ENCODE data around the gene ARID2.
A peak's percentile ranks its signal among the peaks of the same experiment; 100 is the strongest.

The ARID2 gene

GRCh38 chr12:45878630-45879255 lies 149.2 kb downstream of the ARID2 start:
- DNase-seq, result peak; percentile 38
- Mint-ChIP-seq H3K4me3 (no peak overlapping the region), H3K36me3 (peaks cover 73% of the 10 kb centered on the region), H3K27ac (peak overlapping the region; percentile 77), H3K4me1 (peaks cover 35% of the 10 kb centered on the region), H3K27me3 (no peaks in the 10 kb centered on the region), H3K9me3 (peaks cover 4% of the 10 kb centered on the region)
- CTCF ChIA-PET, result no interaction called here

GRCh38 chr12:45879363-45879895 lies 149.9 kb downstream of the ARID2 start:
- CTCF ChIA-PET, result no interaction called here
- Mint-ChIP-seq H3K27ac (peak overlapping the region; percentile 77), H3K4me1 (peaks cover 35% of the 10 kb centered on the region), H3K4me3 (no peak overlapping the region), H3K36me3 (peaks cover 70% of the 10 kb centered on the region), H3K27me3 (no peaks in the 10 kb centered on the region), H3K9me3 (peaks cover 4% of the 10 kb centered on the region)
- DNase-seq, result no peak

- no peak for DNase-seq
- CTCF ChIA-PET, result no interaction called here
- peaks cover 34% of the 10 kb centered on the region for H3K4me1 Mint-ChIP-seq
- H3K36me3 Mint-ChIP-seq, result peaks cover 69% of the 10 kb centered on the region
- H3K4me3 Mint-ChIP-seq, result no peak overlapping the region
- no peaks in the 10 kb centered on the region for H3K27me3 Mint-ChIP-seq
- H3K9me3 Mint-ChIP-seq, result peaks cover 9% of the 10 kb centered on the region
- no peak overlapping the region for H3K27ac Mint-ChIP-seq
These were observed 151.0 kb downstream of the ARID2 start for GRCh38 chr12:45880533-45880932.

GRCh38 chr12:45883187-45883586 lies 153.7 kb downstream of the ARID2 start:
- Mint-ChIP-seq H3K4me3 (no peak overlapping the region), H3K27ac (no peak overlapping the region), H3K9me3 (peaks cover 18% of the 10 kb centered on the region), H3K36me3 (peaks cover 65% of the 10 kb centered on the region), H3K4me1 (peaks cover 24% of the 10 kb centered on the region), H3K27me3 (no peaks in the 10 kb centered on the region)
- no peak for DNase-seq
- CTCF ChIA-PET, result no interaction called here

GRCh38 chr12:45886685-45887084 lies 157.2 kb downstream of the ARID2 start:
- Mint-ChIP-seq H3K27me3 (no peaks in the 10 kb centered on the region), H3K4me1 (peaks cover 7% of the 10 kb centered on the region), H3K36me3 (peaks cover 48% of the 10 kb centered on the region), H3K27ac (no peak overlapping the region), H3K4me3 (no peak overlapping the region), H3K9me3 (peaks cover 14% of the 10 kb centered on the region)
- DNase-seq, result no peak
- CTCF ChIA-PET, result no interaction called here

- Mint-ChIP-seq H3K27ac (no peak overlapping the region), H3K9me3 (peaks cover 14% of the 10 kb centered on the region), H3K36me3 (peaks cover 47% of the 10 kb centered on the region), H3K4me1 (peaks cover 14% of the 10 kb centered on the region), H3K27me3 (no peaks in the 10 kb centered on the region), H3K4me3 (no peak overlapping the region)
- CTCF ChIA-PET, result no interaction called here
- no peak for DNase-seq
These were observed 158.0 kb downstream of the ARID2 start for GRCh38 chr12:45887544-45887943.

GRCh38 chr12:45890276-45890675 lies 160.8 kb downstream of the ARID2 start:
- Mint-ChIP-seq H3K4me1 (peaks cover 22% of the 10 kb centered on the region), H3K36me3 (peaks cover 49% of the 10 kb centered on the region), H3K27ac (no peak overlapping the region), H3K4me3 (no peak overlapping the region), H3K27me3 (no peaks in the 10 kb centered on the region), H3K9me3 (peaks cover 11% of the 10 kb centered on the region)
- CTCF ChIA-PET, result no interaction called here
- DNase-seq, result no peak

GRCh38 chr12:45893240-45893639 lies 163.7 kb downstream of the ARID2 start:
- H3K9me3 Mint-ChIP-seq, result no peaks in the 10 kb centered on the region
- peaks cover 22% of the 10 kb centered on the region for H3K4me1 Mint-ChIP-seq
- H3K27ac Mint-ChIP-seq, result no peak overlapping the region
- DNase-seq, result no peak
- CTCF ChIA-PET, result no interaction called here
- no peaks in the 10 kb centered on the region for H3K27me3 Mint-ChIP-seq
- no peak overlapping the region for H3K4me3 Mint-ChIP-seq
- H3K36me3 Mint-ChIP-seq, result peaks cover 57% of the 10 kb centered on the region

- Mint-ChIP-seq H3K9me3 (no peaks in the 10 kb centered on the region), H3K4me1 (peaks cover 22% of the 10 kb centered on the region), H3K36me3 (peaks cover 65% of the 10 kb centered on the region), H3K27ac (no peak overlapping the region), H3K4me3 (no peak overlapping the region), H3K27me3 (no peaks in the 10 kb centered on the region)
- no peak for DNase-seq
- CTCF ChIA-PET, result interaction anchor here (0.6 kb wide), 1 partner anchor 124 kb away, joined by 4 read pairs; no protein-coding TSS in a partner anchor
These were observed 166.5 kb downstream of the ARID2 start for GRCh38 chr12:45895961-45896360.

GRCh38 chr12:45898094-45898493 lies 168.6 kb downstream of the ARID2 start:
- CTCF ChIA-PET, result no interaction called here
- DNase-seq, result no peak
- no peak overlapping the region for H3K27ac Mint-ChIP-seq
- peaks cover 56% of the 10 kb centered on the region for H3K36me3 Mint-ChIP-seq
- no peak overlapping the region for H3K4me3 Mint-ChIP-seq
- H3K27me3 Mint-ChIP-seq, result no peaks in the 10 kb centered on the region
- no peaks in the 10 kb centered on the region for H3K9me3 Mint-ChIP-seq
- peaks cover 7% of the 10 kb centered on the region for H3K4me1 Mint-ChIP-seq

- H3K4me1 Mint-ChIP-seq, result no peaks in the 10 kb centered on the region
- DNase-seq, result no peak
- H3K27ac Mint-ChIP-seq, result no peak overlapping the region
- no peaks in the 10 kb centered on the region for H3K27me3 Mint-ChIP-seq
- H3K4me3 Mint-ChIP-seq, result no peak overlapping the region
- no peaks in the 10 kb centered on the region for H3K9me3 Mint-ChIP-seq
- H3K36me3 Mint-ChIP-seq, result peaks cover 25% of the 10 kb centered on the region
- CTCF ChIA-PET, result no interaction called here
These were observed 178.4 kb downstream of the ARID2 start for GRCh38 chr12:45907955-45908354.

- no peak for DNase-seq
- Mint-ChIP-seq H3K9me3 (no peaks in the 10 kb centered on the region), H3K27me3 (no peaks in the 10 kb centered on the region), H3K4me3 (no peak overlapping the region), H3K36me3 (peaks cover 18% of the 10 kb centered on the region), H3K4me1 (no peaks in the 10 kb centered on the region), H3K27ac (peak overlapping the region; percentile 56)
- CTCF ChIA-PET, result no interaction called here
These were observed 179.7 kb downstream of the ARID2 start for GRCh38 chr12:45909041-45909713.

GRCh38 chr12:45912774-45913173 lies 183.3 kb downstream of the ARID2 start:
- Mint-ChIP-seq H3K9me3 (no peaks in the 10 kb centered on the region), H3K27ac (no peak overlapping the region), H3K36me3 (peaks cover 20% of the 10 kb centered on the region), H3K4me1 (no peaks in the 10 kb centered on the region), H3K4me3 (no peak overlapping the region), H3K27me3 (no peaks in the 10 kb centered on the region)
- CTCF ChIA-PET, result no interaction called here
- DNase-seq, result no peak

GRCh38 chr12:45913631-45914030 lies 184.1 kb downstream of the ARID2 start:
- CTCF ChIA-PET, result no interaction called here
- Mint-ChIP-seq H3K36me3 (peaks cover 22% of the 10 kb centered on the region), H3K4me3 (no peak overlapping the region), H3K27me3 (no peaks in the 10 kb centered on the region), H3K4me1 (no peaks in the 10 kb centered on the region), H3K9me3 (no peaks in the 10 kb centered on the region), H3K27ac (no peak overlapping the region)
- no peak for DNase-seq

GRCh38 chr12:45914090-45914489 lies 184.6 kb downstream of the ARID2 start:
- CTCF ChIA-PET, result interaction anchor here (0.7 to 1.4 kb wide), 2 partner anchors 10 to 13 kb away, joined by 3 to 4 read pairs; no protein-coding TSS in a partner anchor
- Mint-ChIP-seq H3K27me3 (no peaks in the 10 kb centered on the region), H3K36me3 (peaks cover 19% of the 10 kb centered on the region), H3K27ac (no peak overlapping the region), H3K4me1 (no peaks in the 10 kb centered on the region), H3K4me3 (no peak overlapping the region), H3K9me3 (no peaks in the 10 kb centered on the region)
- DNase-seq, result no peak
